ENCODE measurements around the gene CMAS.

GRCh38 chr12:22050078-22050477 is 4.1 kb downstream of the CMAS start:
- TF ChIP-seq CTCF (IDR thresholded peaks at IDR 0.05) (no peak), POLR2A (IDR thresholded peaks at IDR 0.05) (no peak), POLR2AphosphoS5 (IDR thresholded peaks at IDR 0.05) (no peak)

Data from prostate gland (tissue), 2 donors.